ENCODE measurements around the gene TKFC.

TKFC gene

DNA sequence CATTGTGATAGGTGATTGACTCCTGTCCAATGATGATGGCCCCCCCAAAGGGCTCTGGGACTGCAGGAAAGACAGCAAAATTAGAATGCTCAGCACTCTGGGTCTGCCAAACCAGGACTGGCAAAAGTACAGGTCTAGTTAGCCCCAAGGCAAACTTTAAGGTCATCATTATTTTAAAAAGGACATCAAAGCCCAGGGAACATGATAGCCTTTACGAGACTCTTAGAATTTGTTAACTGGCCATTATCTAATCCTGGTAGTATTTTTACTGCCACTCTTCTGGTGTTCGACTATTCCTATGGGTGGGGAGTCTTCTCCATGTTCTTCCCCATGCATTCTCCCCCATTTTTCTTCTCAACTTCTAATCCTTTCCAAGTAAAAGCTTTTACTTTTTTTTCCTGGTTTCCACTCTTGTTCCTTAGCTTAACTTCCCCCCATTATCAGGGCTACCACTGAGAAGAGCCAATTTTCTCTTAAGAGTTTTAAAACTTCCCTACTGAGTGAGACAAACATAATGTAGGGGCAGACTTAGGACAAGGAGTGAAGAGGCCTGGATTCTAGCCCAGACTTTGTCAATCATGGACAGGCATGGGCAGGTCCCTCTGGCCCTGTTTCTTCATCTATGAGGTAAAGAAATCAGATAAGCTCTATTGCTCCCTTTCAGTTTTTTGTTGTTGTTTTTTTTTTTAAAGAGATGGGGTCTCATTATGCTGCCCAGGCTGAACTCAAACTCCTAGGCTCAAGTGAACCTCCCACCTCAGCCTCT lies 7.2 kb upstream of the TKFC start:
- FAIRE-seq = no peak

DNA sequence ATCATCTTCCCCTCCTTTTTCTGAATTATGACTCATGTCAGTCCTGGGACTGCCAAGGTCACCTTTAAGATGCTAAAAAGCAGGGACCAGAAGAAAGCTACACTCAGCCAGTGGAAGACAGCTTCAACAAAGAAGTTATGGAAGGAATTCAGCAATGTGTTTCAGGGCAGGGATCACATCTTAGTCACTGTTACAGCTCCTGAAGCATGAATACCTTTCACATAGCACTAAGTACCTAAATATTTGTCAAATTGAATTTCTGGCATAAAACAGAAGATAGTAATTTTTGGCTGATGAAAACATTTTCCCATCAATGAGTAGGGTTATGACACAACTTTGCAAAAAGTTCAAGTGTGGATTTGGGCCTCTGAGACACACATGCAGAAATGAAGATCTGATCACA lies 5.4 kb upstream of the TKFC start:
- FAIRE-seq = no peak

DNA sequence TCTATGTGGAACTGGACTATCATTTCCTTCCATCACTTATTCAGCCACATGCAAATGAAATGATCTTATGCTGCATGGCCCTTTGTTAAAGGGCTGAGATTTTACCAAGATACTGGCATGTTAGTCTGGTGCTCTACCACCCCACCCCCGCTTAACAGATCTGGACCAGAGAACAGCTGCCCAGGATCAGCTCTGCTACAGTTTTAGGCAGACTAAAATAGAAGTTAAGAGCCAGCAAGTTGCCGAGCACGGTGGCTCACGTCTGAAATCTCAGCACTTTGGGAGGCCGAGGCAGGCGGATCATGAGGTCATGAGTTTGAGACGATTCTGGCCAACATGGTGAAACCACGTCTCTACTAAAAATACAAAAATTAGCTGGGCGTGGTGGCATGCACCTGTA lies 4.7 kb upstream of the TKFC start:
- no peak for FAIRE-seq

DNA sequence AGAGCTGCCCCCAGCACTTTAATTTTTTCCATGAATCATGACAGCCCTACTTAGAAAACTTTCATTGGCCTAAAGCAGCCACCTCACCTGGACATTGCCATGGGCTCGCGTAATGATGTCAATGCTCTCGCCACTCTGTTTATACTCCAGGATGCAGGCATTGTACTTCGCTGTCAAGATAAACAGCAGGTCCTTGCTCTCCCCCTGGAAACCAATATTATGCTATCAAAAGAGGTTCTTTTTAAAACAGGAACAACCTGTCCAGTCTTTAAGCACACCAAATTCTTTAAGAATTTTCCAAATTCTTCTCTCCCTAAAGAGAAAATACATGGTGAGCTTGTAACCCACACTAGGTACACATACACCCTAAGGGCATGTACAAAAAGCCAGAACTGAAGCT lies 3.2 kb upstream of the TKFC start:
- no peak for FAIRE-seq

DNA sequence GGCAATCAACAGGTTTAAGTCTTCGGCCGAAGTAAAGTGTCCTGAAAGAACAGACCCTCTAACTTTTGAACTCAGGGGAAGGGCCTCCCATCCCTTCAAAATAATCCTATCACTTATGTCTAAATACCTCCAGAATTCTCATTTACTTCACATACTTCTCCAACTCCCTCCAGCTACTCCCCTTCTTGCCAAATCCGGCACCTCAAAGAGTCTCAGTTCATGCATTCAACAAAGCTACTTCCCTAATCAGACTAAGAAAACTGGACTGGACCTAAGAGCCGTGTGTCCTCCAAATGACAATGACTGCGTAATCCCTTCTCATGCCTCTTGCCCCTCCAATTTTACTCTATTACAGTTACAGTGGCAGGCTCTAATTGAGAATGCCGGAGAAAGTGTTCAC lies 1.4 kb upstream of the TKFC start:
- no peak for FAIRE-seq

DNA sequence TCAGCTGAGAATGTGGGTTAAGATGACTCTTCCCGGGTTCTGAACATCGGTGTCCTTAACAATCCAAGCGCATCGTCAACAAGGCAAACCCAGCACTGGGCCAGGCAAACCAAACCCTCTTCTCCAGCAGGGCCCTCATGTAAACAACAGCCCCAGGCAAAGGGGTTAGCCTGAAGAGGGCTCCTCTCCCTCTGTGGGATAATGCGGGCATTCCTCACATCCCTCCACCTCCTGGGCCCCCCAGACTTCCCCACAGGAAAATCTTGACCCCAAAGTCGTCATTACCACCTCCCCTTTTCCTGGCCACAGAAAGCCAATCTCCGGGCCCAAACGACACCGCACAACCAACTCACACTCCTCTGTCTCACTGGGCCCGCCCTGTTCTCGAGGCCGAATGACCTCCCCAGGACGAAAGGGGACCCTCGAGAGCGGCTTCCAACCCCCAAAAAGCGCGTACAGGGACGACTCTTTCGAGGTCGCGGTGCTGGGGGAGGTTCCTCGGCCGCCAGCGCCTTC lies 689 bp upstream of the TKFC start:
- FAIRE-seq = no peak

DNA sequence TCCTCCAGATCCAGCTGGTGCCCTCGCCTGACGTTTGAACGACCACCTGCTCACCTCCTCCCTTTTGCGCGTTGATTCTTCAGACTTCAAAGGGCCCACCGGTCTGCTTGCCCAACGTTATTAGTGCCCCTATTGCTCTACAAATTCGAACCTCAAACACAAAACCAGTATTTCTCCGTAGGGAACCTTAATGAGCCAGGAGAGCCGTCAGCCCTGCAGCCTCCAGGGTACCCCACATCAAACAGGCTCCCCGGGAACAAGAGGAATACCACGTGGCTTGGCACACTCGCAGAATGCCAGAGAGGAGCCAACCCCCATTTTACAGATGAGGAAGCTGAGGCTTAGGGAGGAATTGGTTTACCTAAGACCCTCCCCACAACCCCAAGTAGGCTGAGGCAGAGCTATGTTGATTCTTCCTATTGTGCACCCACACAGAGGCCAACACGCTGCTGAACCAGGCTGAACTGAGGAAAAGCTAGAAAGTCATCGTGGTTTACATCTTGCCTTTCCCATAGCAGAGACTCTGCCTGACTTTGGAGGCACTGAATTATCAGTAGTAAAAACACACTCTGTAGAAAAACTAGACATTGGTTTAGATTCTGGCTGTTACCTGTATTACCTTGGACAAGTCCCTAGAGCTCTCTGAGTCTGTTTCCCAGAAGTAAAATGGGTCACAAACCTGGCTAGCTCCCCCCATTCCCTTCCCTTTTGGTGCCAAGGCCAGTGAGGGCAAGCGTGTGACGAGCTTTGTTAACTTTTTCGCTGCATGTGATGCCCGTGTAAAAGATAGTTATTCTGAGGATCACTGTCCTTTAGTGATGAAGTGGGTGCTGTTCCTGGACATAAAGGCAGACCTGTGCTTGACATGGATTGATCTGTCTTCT lies 764 bp downstream of the TKFC start:
- no peak for FAIRE-seq

DNA sequence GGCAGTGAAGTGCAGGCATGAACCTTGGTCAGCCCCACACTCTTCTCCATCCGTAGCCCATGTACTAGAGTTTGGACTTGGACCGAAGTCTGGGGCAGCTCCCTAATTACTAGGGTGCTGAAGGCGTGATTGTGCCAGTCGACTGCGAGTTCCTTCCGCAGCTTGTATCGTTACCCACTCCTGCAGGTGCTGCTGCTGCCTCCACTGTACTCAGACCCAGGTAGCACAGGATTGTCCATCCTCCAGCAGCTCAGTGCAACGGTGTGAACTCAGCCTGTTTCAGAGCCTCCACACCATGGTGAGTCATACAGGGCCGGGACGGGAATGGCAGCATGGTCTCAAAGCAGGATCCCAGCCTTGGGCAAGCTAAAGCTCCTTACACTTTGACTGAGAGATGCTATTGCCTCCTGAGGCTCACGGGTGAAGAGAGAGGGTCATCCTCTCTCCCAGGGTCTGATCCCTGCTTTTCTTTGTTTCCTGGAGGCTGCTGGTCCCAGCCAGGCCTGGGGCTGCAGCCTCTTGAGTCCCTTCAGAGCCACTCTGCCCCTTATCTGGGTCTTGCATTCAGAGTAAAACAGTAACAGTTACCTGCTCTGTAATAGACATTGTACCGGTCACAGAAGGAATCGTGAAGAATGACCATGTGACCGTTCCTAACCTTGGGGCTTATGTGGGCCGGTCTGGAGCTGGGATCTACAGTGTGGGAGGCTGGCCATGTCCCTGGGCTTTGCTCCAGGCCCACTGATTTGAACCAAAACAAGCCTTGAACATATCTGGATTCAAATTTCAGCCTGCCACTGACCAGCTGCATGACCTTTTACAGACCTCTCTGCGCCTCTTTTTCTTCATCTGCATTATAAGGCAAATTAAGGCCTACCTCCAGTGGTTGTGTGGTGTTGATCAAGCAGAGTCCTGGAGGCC lies 1.7 kb downstream of the TKFC start:
- no peak for FAIRE-seq

DNA sequence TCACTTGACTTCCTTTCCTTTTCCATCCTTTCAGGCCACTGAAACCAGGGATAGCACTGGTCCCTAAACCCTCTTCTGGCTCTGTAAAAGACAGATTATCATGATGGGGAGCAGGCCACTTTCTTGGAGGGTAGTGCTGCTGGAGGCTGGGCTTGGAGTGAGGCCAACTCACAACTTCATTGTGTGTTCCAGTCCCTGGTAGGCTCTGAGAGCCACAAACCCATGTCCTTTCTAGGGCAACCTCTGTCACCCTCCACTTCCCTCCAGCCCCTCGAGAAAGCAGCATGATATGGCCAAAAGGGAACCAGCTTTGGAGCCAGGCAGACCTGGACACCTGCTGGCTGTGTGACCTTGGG lies 2.3 kb downstream of the TKFC start:
- FAIRE-seq = no peak

DNA sequence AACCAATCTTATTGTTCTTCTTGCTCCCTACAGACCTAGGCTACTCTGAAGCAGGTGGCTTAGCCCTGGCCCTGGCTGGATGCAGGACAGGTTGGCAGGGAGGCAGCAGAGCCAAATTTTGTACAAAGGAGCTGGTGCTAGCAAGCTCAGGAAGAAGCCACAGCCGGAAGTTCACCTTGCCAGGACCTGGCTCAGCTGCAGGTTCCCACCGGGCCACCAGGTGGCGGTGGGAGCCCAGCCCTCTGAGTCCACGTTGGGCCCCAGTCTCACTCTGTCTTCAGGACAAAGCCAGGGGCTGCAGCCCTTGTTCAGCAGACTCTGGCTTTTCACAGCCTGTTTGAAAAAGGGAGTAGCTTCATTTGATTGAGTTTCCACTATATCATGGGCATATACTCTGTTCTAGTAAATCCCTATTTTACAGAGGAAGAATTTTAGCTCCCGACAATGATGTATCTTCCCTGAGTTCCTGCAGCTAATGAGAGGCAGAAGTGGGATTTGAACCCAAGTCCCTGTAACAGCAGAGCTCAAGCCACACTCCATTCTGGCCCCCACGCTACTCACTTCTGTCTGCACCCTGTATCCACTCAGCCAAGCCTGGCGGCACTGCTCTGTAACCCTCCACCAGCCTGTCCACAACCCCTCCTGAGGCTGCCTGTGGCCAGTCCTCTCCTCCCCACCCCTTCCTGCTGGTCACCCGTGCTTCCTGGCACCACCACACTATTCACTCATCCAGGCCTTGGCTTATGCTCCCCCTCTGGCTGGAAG lies 3.3 kb downstream of the TKFC start:
- no peak for FAIRE-seq

DNA sequence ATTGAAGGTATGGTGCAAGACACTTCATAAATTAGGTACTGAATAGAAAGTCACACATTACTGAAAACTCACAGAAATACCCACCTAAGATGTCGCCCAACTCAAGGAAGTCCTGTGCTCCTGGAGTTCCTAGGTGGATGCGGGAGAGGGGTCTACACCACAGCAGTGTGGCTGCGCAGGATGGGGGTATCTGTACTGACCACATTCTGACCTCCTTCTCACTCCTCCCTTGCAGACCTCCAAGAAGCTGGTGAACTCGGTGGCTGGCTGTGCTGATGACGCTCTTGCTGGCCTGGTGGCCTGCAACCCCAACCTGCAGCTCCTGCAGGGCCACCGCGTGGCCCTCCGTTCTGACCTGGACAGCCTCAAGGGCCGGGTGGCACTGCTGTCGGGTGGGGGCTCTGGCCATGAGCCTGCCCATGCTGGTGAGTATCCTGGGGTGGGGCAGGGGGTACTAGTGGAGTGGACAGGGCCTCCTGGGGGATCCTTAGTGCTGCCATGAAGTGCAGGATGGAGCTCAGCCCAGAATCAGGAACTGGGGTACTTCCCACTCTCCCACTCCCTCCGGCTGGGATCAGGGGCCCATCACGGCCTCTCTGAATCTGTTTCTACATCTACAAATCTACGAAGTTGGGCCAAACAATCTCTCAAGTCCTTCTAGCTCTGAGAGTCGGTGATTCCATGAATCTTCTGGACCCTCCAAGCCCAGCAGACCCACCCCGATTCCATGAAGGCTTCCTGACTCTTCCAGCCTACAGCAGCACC lies 4.9 kb downstream of the TKFC start:
- FAIRE-seq = no peak

DNA sequence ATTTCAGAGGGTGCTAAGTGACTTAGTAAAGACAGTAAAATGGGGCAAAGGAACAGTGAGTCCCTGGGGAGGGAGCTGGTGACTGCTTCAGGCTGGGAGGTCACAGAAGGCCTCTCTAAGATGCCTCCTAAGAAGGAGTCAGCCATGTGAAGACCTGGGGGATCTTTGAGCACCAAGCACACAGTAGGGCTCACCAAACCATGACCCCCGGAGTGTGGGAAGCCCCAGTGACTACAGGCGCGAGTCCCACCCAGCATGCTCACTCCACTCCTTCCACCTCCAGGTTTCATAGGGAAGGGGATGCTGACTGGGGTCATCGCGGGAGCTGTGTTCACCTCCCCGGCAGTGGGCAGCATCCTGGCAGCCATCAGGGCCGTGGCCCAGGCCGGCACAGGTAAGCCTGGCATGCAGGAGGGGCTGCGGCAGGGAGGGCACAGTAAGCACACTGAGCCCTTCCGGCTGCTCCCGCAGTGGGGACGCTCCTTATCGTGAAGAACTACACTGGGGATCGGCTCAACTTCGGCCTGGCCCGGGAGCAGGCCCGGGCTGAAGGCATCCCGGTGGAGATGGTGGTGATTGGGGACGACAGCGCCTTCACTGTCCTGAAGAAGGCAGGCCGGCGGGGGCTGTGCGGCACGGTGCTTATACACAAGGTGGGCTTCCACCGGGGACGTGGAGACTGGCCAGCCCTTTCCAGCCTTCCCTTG lies 5.9 kb downstream of the TKFC start:
- no peak for FAIRE-seq

DNA sequence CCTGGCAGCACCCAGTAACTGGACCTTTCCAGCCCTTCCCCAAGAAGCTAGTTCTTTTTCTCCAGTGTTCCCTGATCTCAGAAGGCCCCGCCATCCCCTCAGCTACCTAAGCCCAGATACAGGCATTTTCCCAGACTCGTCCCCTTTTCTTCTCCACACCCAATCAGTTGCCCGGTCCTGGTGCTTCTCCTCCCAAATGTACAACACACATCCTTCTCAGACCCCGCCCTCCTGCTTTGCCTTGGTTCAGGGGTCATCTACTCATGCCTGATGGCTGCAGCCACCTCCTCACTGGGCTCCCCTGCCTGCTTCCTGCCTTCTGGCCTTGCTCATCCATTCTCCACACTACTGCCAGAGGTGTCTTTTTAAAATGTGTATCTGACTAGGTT lies 6.5 kb downstream of the TKFC start:
- FAIRE-seq = no peak

DNA sequence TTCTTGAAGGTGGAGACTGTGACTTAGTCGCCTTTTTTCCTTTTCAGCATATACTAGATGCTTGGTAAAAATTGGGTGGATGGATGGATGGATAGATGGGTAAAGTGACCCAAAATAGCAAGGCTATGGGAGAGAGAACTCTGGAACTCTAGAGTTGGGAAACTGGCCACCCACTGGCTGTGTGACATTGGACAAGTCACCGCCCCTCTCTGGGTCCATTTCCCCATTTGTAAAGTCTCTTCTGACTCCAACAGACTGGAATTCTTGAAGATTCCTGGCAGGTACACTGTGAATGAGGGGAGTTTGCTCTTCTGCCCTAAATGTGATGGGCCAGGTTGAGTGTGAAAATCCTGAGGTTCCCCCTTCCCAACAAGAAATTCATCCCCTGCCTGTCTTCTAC lies 8.0 kb downstream of the TKFC start:
- FAIRE-seq = no peak

DNA sequence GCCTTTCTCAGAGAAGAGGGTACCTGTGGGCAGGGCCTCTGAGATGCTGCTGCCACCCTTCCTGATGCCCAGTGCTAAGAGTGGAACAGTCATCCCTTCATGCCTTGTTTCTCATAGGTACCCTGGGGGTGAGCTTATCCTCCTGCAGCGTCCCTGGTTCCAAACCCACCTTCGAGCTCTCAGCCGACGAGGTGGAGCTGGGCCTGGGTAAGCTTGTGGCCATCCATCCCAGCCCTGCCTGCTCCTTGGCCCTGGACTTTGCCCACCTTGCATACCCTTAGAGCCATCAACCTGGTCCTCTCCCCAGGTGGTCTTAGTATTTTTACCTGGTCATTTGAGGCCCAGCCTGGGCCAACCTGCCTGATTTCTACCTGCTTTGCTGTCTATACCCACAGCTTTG lies 8.7 kb downstream of the TKFC start:
- no peak for FAIRE-seq

DNA sequence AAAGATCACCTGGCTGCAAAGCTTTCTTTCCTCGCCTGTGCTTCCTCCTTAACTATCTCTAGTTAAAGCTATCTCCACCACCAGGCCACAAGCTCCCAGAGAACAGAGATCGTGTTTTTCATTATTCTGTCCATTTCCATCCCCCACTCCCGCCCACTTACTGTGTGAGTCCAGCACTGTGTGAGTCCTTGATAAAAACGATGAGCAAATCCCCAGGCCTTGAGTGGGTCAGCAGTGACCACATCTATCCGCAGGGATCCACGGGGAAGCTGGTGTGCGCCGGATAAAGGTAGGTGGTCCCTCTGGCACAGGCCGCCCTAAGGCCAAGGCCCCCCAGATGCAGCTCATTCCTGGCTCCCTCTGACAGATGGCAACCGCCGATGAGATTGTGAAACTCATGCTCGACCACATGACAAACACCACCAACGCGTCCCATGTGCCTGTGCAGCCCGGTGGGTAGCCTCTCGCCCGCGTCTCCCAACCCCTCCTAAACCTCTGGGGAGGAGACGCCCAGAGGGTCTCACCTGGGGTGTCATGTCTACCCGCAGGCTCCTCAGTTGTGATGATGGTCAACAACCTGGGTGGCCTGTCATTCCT lies 9.3 kb downstream of the TKFC start:
- no peak for FAIRE-seq

DNA sequence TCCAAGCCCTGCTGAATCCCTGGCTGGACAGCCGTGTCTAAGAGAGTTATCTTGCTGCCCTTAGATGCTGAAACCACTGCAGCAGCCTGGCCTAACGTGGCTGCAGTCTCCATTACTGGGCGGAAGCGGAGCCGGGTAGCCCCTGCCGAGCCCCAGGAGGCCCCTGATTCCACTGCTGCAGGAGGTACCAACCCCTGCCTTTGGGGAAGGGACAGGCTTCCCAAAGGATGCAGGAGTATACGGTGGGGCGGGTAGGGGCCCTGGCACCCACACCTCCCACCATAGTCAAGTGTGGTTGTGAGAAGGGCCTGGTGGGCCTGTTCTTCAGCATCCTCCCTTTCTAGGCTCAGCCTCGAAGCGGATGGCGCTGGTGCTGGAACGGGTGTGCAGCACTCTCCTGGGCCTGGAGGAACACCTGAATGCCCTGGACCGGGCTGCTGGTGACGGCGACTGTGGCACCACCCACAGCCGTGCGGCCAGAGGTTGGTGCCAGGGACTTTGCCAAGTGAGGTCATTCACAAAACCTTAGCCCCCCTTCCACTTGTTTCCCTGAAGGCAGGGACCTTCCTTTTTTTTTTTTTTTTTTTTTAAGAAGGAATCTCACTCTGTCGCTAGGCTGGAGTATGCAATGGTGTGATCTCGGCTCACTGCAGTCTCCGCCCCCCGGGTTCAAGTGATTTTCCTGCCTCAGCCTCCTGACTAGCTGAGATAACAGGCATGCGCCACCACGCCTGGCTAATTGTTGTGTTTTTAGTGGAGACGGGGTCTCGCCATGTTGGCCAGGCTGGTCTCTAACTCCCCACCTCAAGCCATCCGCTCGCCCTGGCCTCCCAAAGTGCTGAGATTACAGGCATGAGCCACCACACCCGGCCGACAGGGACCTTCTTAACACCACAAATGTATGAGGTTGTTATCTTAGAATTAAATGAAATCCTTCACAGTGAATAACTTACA lies 11.0 kb downstream of the TKFC start:
- FAIRE-seq = no peak

DNA sequence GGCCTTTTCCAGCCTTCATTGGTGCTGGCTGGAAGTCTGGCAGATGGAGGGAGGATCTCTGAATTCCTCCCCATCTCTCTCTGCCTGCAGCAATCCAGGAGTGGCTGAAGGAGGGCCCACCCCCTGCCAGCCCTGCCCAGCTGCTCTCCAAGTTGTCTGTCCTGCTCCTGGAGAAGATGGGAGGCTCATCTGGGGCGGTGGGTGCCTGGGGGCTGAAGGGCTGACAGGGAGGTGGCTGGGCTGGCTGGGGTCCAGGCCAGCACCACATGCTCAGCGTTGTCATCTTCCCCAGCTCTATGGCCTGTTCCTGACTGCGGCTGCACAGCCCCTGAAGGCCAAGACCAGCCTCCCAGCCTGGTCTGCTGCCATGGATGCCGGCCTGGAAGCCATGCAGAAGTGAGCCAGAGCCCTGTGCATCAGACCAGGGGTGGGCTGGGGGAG lies 12.2 kb downstream of the TKFC start:
- no peak for FAIRE-seq

All from colon (tissue), 2 donors.